GM19468 (cell line): ENCODE data around the gene ZFYVE28.

ENCODE experiments used
- ATAC-seq: cut with Tn5 transposase; IDR thresholded peaks from one replicate; pipeline ENCODE4 v1.9.1; 2021; ENCODE audit warnings: mild to moderate bottlenecking, moderate library complexity, moderate number of reproducible peaks; ENCODE audit not compliant: unreplicated experiment; ENCODE audit errors: extremely low read depth

Gene ZFYVE28

GRCh38 chr4:2357821-2358745 is 60.4 kb downstream of the ZFYVE28 start:
- no peak for ATAC-seq

DNA sequence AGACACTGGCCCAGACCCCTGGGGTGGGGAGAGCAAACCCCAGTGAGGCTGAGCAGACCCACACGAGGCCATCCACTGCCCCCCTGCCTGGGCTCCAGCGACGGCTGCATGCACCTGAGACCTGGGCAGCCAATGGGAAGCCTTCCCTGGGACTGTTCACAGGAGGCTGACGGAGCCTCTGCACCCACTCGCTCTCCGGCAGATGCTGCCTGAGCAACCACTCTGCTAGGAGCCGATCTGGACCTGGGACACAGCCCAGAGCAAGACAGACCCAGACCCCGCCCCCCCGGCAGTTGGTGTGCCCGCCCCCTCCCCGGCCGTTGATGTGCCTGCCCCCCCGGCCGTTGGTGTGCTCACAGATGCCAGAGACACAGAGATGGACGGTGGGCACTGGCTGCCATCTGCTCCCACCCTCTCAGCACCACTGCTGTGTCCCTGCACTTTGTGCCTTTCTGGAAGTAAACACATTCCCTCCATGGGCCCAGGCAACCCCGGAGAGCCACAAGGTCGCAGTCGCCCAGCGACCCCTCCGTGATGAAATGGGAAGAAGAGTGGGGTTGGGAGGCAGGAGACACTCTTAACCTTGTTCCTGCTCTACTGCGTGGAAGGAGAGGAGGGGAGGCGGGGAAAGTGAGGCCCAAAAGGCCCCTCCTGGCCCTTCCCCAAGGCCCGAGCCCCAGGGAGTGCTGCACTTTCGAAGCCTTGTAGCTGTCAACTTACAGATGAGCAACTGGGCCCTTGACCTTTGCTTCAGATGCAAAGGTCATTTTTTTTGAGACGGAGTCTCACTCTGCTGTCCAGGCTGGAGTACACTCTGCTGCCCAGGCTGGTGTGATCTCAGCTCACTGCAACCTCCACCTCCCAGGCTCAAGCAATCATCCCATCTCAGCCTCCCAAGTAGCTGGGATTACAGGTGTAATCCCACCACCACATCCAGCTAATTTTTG is 62.0 kb downstream of the ZFYVE28 start:
- ATAC-seq, result no peak

DNA sequence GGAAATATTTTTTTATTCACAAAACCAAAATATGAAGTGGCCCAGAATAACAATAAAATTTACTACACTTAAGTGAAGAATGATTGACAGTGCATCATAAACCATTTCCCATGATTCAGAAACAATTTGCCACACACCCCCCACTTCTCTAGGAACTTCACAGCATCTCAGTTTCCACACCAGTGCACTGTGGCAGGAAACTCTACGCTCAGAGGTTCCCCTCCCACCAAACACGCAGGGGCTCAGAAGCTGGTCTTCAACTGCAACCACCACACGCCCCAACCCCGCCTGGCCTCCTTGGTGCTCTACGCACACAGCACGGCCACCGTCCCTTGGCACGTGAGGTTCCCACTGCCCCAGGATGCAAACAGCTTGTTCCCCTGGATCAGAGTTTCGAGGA is 63.7 kb downstream of the ZFYVE28 start:
- ATAC-seq, result no peak

GRCh38 chr4:2354118-2354517 is 64.3 kb downstream of the ZFYVE28 start:
- no peak for ATAC-seq

DNA sequence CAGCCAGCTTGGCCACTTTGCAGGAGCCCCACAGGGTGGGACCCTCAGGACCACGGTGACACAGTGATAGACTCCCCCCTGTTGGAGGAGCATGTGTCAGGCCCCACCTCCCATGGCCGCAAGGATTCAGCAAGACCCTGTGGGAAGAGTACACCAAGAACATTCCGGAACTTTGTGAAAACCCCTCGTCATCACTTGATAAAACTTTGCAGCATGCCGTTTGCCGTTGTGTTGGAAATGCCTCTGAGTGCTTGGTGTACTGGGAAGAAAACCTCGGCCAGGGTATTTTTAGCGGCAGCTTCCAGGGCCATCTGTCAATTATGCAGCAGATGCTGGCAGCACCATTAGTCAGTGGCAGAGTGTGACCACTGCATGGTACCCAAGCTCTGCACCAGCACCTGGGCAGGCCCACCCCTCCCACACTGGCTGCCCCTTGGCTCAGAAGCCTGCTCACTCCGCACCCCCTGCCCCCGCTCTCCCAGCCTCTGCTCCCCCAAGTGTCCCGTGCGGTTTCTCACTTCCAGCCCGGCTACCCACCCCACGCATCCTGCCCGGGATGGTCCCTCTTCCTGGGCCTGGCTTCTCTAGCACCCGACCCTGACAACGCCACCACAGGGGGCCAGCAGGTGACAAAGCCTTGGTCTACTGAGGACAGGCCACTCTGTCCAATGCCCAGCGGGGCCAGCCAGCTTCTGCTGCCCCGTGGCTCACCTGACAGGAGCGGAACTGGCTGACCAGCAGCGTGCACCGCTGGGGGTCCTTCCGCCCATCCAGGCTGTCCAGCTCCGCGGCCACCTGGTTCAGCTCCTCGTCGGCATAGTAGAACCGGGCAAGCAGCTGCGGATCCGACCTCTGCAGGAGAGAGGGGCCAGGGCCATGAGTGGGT is 65.0 kb downstream of the ZFYVE28 start:
- no peak for ATAC-seq

DNA sequence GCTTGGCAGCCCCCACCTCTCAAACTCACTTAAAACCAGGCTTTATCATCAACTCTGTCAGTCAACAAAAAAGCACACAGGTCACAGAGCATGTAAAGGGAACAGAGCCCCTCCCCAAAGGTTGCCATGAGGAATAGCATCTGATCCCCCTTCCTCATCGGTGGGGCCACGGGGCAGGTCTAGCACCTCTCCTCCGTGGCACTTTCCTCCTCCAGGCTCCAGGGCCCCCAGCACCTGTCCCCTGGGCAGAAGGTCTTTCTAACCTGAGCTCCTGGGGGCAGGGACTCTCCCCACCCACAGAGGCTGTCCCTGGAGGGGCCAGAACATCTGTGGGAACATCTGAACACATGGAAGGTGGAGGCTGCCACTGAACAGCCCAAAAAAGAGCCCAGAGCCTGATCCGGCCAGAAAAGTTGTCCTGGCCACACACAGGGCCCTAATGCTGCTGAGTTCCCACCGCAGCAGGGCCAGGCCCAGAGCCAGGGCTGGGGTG is 65.7 kb downstream of the ZFYVE28 start:
- ATAC-seq, result no peak

DNA sequence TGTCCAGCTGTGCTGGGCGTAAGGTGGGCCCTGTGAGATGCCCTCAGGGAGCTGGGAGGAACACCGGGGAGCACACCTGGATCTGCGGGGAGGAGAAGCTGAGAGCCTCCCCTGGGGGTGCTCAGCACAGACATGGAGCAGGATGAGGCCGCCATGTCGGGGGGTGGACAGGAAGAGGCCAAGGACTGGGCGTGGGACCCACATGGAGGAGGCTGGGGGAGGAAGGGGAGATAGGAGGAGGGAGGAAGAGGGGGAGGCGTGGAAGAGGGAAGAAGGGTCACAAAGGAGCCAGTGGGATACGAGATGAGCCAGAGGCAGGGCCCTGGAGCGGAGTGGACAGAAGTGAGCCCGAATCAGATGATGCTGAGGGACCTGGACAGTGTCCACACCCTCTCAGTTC is 66.3 kb downstream of the ZFYVE28 start:
- ATAC-seq, result no peak

- ATAC-seq, result no peak
Measured at GRCh38 chr4:2350982-2351381, 67.5 kb downstream of the ZFYVE28 start.

- ATAC-seq, result no peak
Measured at GRCh38 chr4:2348786-2349185, 69.7 kb downstream of the ZFYVE28 start.

- no peak for ATAC-seq
Measured at GRCh38 chr4:2347190-2347589, 71.3 kb downstream of the ZFYVE28 start.

- ATAC-seq, result no peak
Measured at GRCh38 chr4:2343476-2343875, 75.0 kb downstream of the ZFYVE28 start.

DNA sequence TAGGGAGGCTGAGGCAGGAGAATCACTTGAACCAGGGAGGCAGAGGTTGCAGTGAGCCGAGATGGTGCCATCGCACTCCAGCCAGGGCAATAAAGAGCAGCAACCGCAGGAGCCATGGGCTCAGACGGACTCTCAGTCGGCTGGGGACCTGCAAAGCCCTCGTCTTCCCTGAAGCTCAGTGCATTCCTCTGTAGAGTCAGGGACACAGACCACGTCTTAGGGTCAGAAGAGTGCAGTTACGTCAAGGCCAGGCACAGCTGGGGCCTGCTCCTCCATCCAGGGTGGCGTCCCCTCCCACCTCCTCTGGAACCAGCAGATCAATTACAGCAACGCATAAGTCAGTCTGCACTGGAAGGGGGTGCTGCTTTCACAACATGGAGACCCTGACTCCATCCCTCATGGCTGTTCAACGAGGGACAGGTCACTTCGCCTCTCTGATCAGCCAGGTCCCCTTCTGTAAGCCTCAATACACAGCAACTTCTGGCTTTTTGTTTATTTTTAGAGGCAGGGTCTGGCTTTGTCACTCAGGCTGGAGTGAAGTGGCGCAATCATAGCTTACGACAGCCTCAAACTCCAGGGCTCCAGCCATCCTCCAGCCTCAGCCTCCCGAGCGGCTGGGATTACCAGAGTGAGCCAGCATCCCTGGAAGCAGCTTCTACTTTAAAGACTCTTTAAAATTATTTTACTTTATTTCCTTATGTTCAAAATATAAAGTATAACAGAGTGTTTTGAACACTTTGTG is 76.4 kb downstream of the ZFYVE28 start:
- no peak for ATAC-seq

DNA sequence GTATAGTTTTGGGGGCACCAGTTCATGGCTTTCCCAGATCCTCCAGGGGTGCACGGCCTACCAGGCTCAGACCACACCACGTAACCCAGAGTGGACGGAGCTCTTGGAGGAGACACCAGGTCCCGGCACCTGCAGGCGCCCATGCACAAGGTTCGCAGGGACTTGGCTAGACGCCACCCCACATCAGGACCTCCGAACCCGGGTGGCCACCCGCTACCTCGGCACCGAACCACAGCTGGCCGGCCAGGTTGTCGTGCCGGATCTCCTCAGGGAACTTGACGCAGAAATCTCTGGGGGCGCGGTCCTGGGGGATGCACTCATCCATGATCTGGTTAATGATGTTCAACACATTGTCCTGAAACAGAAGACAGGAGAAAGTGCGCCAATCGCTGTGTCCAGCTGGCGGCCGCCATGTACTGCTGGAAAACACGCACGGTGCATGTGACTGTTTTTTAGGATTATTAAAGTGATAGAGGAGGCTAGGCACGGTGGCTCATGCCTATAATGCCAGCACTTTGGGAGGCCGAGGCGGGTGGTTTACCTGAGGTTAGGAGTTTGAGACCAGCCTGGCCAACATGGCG is 77.1 kb downstream of the ZFYVE28 start:
- no peak for ATAC-seq

GRCh38 chr4:2340272-2341061 is 78.0 kb downstream of the ZFYVE28 start:
- no peak for ATAC-seq

- no peak for ATAC-seq
Measured at GRCh38 chr4:2339458-2340271, 78.8 kb downstream of the ZFYVE28 start.

GRCh38 chr4:2338754-2339457 is 79.5 kb downstream of the ZFYVE28 start:
- no peak for ATAC-seq

- no peak for ATAC-seq
Measured at GRCh38 chr4:2337896-2338295, 80.5 kb downstream of the ZFYVE28 start.
